SU-DHL-6 (cell line): Measurements from ENCODE around the gene PMFBP1.

ENCODE experiments used
- EZH2phosphoT487 ChIP-seq: fragments of 200-600 bp; sonication (generic), shearing (Covaris generic); conservative IDR thresholded peaks from 2 replicates; pipeline ENCODE4 v1.6.1; 2018; ENCODE audit warnings: mild to moderate bottlenecking, antibody characterized with exemption, low read length, moderate library complexity, mixed read lengths
- TF ChIP-seq, protein P1 (sequence below): fragments of 200-600 bp; sonication (generic); IDR thresholded peaks from one replicate; pipeline ENCODE4 v1.5.1; 2017; ENCODE audit warnings: antibody characterized with exemption, mild to moderate bottlenecking, low read length, moderate library complexity; ENCODE audit not compliant: insufficient read depth, poor library complexity, severe bottlenecking

DNA sequence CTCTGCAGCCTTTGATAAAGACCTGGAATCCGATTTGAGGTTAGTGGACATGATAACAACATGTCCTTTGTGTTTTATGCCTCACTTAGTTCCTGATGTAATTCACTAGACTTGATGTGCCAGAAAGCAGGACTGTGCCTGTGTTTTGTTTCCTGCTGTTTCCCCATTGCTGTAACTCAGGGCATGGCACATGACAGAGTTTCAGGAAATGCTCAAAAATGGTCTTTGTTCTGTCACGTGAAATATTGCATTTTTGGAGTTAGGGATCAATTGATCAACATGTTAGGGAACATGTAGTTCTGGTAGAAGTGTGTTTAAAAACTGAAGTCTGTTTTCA is 45.6 kb downstream of the PMFBP1 start:
- TF ChIP-seq, protein P1, sequence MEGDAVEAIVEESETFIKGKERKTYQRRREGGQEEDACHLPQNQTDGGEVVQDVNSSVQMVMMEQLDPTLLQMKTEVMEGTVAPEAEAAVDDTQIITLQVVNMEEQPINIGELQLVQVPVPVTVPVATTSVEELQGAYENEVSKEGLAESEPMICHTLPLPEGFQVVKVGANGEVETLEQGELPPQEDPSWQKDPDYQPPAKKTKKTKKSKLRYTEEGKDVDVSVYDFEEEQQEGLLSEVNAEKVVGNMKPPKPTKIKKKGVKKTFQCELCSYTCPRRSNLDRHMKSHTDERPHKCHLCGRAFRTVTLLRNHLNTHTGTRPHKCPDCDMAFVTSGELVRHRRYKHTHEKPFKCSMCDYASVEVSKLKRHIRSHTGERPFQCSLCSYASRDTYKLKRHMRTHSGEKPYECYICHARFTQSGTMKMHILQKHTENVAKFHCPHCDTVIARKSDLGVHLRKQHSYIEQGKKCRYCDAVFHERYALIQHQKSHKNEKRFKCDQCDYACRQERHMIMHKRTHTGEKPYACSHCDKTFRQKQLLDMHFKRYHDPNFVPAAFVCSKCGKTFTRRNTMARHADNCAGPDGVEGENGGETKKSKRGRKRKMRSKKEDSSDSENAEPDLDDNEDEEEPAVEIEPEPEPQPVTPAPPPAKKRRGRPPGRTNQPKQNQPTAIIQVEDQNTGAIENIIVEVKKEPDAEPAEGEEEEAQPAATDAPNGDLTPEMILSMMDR = no peak
- TF ChIP-seq EZH2phosphoT487 = no peak
